Glutamatergic neuron (in vitro differentiated cells): ENCODE measurements around the gene KAT5. TPM values are rescaled to one million over a fixed set of nuclear protein-coding genes. Genes with fewer than 3 reads are reported as not detected.
"Not testable (repeated sequence)": the region's sequence is repeated elsewhere in the genome, so short reads cannot be mapped to it uniquely, and the experiment has no call there.

ENCODE experiments used
- DNase-seq: peaks from one replicate; pipeline ENCODE4 v3.0.0; 2022
- H3K27ac Mint-ChIP-seq: one replicate; pipeline ENCODE4 v1.8.0; 2020; ENCODE audit warnings: mild to moderate bottlenecking, mixed read lengths, inconsistent platforms; ENCODE audit not compliant: unreplicated experiment
- H3K27me3 Mint-ChIP-seq: one replicate; pipeline ENCODE4 v1.8.0; 2020; ENCODE audit warnings: mild to moderate bottlenecking, moderate library complexity, mixed read lengths, inconsistent platforms; ENCODE audit not compliant: unreplicated experiment
- H3K36me3 Mint-ChIP-seq: one replicate; pipeline ENCODE4 v1.8.0; 2020; ENCODE audit warnings: mild to moderate bottlenecking, mixed read lengths, inconsistent platforms; ENCODE audit not compliant: unreplicated experiment
- H3K4me1 Mint-ChIP-seq: one replicate; pipeline ENCODE4 v1.8.0; 2020; ENCODE audit warnings: mild to moderate bottlenecking, low read depth, mixed read lengths, inconsistent platforms; ENCODE audit not compliant: unreplicated experiment
- H3K4me3 Mint-ChIP-seq: one replicate; pipeline ENCODE4 v1.8.0; 2020; ENCODE audit warnings: mild to moderate bottlenecking, mixed read lengths, inconsistent platforms; ENCODE audit not compliant: unreplicated experiment
- H3K9me3 Mint-ChIP-seq: one replicate; pipeline ENCODE4 v1.8.0; 2020; ENCODE audit warnings: mild to moderate bottlenecking, moderate library complexity, mixed read lengths, inconsistent platforms; ENCODE audit not compliant: unreplicated experiment
- total RNA-seq: library from RNA; stranded (reverse); fragmentation: NEBNext Ultra II Directional; extraction: Animal tissue kit (Norgen Biotek cat#: 25700); gene quantifications from one replicate; pipeline ENCODE4 v1.2.1, GENCODE V29; 2021; ENCODE audit not compliant: unreplicated experiment
- TF ChIP-seq, protein P1 (sequence below): fragments of 200-600 bp; sonication (generic); IDR thresholded peaks from one replicate; pipeline ENCODE4 v1.5.0; 2021; ENCODE audit not compliant: partially characterized antibody, unreplicated experiment

Gene KAT5
- total RNA-seq, 1 donor from 2014 or later: 71.3 TPM

DNA sequence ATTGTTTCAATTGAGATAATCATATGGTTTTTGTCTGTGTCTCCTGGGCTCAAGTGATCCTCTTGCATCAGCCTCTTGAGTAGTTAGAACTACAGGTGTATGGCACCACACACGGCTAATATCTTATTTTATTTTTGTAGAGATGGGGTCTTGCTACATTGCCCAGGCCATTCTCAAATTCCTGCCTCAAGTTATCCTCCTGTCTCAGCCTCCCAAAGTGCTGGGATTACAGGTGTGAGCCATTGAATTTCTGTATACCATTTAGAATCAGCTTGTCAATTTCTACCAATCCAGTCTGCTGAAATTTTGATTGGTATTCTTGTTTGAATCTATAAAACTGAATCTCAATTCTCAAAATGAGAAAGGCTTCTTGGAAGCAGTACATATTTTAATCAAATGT is 10.4 kb upstream of the KAT5 start:
- Mint-ChIP-seq H3K4me1 (peaks cover 8% of the 10 kb centered on the region), H3K4me3 (no peak overlapping the region), H3K27ac (no peak overlapping the region), H3K36me3 (peaks cover 9% of the 10 kb centered on the region), H3K9me3 (peaks cover 21% of the 10 kb centered on the region), H3K27me3 (peaks cover 4% of the 10 kb centered on the region)
- TF ChIP-seq, protein P1, sequence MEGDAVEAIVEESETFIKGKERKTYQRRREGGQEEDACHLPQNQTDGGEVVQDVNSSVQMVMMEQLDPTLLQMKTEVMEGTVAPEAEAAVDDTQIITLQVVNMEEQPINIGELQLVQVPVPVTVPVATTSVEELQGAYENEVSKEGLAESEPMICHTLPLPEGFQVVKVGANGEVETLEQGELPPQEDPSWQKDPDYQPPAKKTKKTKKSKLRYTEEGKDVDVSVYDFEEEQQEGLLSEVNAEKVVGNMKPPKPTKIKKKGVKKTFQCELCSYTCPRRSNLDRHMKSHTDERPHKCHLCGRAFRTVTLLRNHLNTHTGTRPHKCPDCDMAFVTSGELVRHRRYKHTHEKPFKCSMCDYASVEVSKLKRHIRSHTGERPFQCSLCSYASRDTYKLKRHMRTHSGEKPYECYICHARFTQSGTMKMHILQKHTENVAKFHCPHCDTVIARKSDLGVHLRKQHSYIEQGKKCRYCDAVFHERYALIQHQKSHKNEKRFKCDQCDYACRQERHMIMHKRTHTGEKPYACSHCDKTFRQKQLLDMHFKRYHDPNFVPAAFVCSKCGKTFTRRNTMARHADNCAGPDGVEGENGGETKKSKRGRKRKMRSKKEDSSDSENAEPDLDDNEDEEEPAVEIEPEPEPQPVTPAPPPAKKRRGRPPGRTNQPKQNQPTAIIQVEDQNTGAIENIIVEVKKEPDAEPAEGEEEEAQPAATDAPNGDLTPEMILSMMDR: no peak
- DNase-seq: no peak

DNA sequence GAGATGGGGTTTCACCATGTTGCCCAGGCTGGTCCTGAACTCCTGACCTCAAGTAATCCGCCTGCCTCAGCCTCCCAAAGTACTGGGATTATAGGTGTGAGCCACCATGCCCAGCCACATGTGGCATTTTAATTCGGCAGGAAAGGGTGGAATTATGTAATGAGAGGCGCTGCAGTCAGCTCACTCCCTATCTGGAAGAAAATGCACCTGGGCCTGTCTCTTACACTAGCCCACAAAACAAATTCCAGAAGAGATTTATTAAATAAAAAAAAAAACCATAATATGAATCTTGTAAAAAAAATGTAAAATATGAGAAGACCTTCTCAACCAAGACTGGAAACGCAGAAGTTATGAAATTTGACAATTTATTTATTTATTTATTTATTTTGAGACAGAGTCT is 8.2 kb upstream of the KAT5 start:
- no peak for DNase-seq
- H3K36me3 Mint-ChIP-seq: peaks cover 9% of the 10 kb centered on the region
- peaks cover 18% of the 10 kb centered on the region for H3K4me1 Mint-ChIP-seq
- no peak overlapping the region for H3K27ac Mint-ChIP-seq
- H3K27me3 Mint-ChIP-seq: peaks cover 2% of the 10 kb centered on the region
- H3K4me3 Mint-ChIP-seq: no peak overlapping the region
- H3K9me3 Mint-ChIP-seq: peaks cover 24% of the 10 kb centered on the region
- TF ChIP-seq, protein P1: no peak

DNA sequence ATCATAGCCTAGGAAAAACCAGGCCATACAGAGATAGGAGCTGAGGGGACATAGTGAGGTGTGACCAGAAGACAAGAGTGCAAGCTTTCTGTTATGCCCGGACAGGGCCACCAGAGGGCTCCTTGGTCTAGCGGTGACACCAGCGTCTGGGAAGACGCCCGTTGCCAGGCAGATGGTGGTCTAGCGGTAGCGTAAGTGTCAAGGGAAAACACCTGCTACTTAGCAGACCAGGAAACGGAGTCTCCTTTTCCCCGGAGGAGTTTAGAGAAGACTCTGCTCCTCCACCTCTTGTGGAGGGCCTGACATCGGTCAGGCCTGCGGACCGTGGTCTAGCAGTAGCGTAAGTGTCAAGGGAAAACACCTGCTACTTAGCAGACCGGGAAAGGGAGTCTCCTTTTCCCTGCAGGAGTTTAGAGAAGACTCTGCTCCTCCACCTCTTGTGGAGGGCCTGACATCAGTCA is 5.7 kb upstream of the KAT5 start:
- not testable (repeated sequence) for H3K36me3 Mint-ChIP-seq, H3K27me3 Mint-ChIP-seq
- peak overlapping the region; percentile 57 for H3K4me3 Mint-ChIP-seq
- peak overlapping the region; percentile 96 for H3K27ac Mint-ChIP-seq
- peaks cover 20% of the 10 kb centered on the region for H3K4me1 Mint-ChIP-seq
- TF ChIP-seq, protein P1: peak; percentile 81
- H3K9me3 Mint-ChIP-seq: peaks cover 13% of the 10 kb centered on the region
- peak; percentile 91 for DNase-seq

DNA sequence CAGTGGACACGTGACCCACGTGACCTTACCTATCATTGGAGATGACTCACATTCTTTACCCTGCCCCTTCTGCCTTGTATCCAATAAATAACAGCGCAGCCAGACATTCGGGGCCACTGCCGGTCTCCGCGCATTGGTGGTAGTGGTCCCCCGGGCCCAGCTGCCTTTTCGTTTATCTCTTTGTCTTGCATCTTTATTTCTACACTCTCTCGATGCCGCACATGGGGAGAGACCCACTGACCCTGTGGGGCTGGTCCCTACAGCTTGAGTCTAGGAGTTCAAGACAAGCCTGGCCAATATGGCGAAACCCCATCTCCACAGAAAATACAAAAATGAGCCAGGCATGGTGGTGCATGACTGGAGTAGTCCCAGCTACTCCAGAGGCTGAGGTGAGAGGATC is 5.0 kb upstream of the KAT5 start:
- not testable (repeated sequence) for H3K36me3 Mint-ChIP-seq, H3K27me3 Mint-ChIP-seq, DNase-seq
- H3K4me1 Mint-ChIP-seq: peaks cover 20% of the 10 kb centered on the region
- peak overlapping the region; percentile 57 for H3K4me3 Mint-ChIP-seq
- peaks cover 17% of the 10 kb centered on the region for H3K9me3 Mint-ChIP-seq
- peak overlapping the region; percentile 96 for H3K27ac Mint-ChIP-seq

DNA sequence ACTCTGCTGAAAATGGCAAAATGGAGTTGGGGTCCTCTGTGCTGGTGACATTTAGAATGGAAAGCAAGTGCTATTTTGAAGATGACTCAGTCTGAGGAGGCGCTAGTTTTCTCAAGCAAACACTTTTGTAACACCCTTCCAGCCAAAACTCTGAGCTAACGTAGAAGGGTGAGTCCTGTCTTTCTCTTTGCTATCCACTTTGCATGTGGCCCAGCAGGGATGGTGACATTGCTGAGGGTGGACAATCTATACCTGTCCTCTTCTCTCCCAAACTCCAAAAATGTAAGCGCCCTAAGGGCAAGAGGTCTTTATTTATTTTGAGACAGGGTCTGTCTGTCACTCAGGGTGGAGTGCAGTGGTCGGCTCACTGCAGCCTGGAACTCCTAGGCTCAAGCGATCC is 3.6 kb upstream of the KAT5 start:
- no peaks in the 10 kb centered on the region for H3K36me3 Mint-ChIP-seq
- no peak overlapping the region for H3K4me3 Mint-ChIP-seq
- no peak for DNase-seq
- H3K4me1 Mint-ChIP-seq: peaks cover 20% of the 10 kb centered on the region
- H3K27ac Mint-ChIP-seq: no peak overlapping the region
- TF ChIP-seq, protein P1: no peak
- peaks cover 12% of the 10 kb centered on the region for H3K9me3 Mint-ChIP-seq
- peaks cover 7% of the 10 kb centered on the region for H3K27me3 Mint-ChIP-seq
